Measurements from ENCODE around the gene PIAS2. TPM values are rescaled to one million over a fixed set of nuclear protein-coding genes. Genes with fewer than 3 reads are reported as not detected.

PIAS2 gene
- total RNA-seq, 1 donor from 2014 or later, result 24.5 TPM

DNA sequence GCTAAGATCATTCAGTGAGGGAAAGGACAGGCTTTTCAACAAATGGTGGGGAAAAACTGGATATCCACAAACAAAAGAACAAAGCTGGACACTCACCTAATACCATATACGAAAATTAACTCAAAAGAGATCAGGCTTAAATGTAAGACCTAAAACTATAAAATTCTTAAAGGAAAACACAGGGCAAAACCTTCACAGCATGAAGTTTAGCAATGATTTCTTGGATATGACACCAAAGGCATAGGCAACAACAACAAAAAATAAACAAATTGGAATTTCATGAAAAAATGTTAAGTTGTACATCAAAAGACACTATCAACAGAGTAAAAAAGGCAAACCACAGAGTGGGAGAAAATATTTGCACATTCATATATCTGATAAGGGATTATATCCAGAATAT, 28.3 kb downstream of the PIAS2 start:
- no peak for DNase-seq
- peaks cover 25% of the 10 kb centered on the region for H3K36me3 Mint-ChIP-seq (ENCODE audit: unreplicated experiment)
- H3K9me3 Mint-ChIP-seq (ENCODE audit: unreplicated experiment), result peaks cover 10% of the 10 kb centered on the region
- no peak overlapping the region for H3K27ac Mint-ChIP-seq (ENCODE audit: unreplicated experiment)
- TF ChIP-seq, protein P1, sequence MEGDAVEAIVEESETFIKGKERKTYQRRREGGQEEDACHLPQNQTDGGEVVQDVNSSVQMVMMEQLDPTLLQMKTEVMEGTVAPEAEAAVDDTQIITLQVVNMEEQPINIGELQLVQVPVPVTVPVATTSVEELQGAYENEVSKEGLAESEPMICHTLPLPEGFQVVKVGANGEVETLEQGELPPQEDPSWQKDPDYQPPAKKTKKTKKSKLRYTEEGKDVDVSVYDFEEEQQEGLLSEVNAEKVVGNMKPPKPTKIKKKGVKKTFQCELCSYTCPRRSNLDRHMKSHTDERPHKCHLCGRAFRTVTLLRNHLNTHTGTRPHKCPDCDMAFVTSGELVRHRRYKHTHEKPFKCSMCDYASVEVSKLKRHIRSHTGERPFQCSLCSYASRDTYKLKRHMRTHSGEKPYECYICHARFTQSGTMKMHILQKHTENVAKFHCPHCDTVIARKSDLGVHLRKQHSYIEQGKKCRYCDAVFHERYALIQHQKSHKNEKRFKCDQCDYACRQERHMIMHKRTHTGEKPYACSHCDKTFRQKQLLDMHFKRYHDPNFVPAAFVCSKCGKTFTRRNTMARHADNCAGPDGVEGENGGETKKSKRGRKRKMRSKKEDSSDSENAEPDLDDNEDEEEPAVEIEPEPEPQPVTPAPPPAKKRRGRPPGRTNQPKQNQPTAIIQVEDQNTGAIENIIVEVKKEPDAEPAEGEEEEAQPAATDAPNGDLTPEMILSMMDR (IDR thresholded peaks at IDR 0.05; ENCODE audit: partially characterized antibody, unreplicated experiment), result no peak
- no peaks in the 10 kb centered on the region for H3K4me1 Mint-ChIP-seq (ENCODE audit: low read depth, unreplicated experiment)
- H3K27me3 Mint-ChIP-seq (ENCODE audit: unreplicated experiment), result no peaks in the 10 kb centered on the region
- H3K4me3 Mint-ChIP-seq (ENCODE audit: unreplicated experiment), result no peak overlapping the region

DNA sequence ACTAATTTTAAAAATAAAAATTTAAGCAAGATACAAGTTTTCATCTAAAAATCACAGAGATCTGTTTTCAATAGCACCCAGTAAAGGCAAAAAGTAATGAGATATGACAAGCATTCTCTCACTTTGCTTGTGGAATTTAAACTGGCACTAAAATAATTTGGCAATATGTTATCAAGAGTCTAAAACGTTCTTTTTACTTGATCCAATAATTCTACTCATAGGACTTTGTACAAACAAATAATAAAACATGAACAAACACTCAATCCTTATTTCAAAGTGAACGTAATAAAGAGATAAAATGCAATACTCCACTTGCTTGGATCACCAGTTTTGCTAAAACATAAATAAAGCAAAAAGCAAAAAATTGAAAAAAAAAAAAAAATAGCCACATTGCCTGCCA, 30.4 kb downstream of the PIAS2 start:
- TF ChIP-seq, protein P1 (IDR thresholded peaks at IDR 0.05; ENCODE audit: partially characterized antibody, unreplicated experiment), result no peak
- DNase-seq, result no peak
- H3K27me3 Mint-ChIP-seq (ENCODE audit: unreplicated experiment), result no peaks in the 10 kb centered on the region
- H3K4me3 Mint-ChIP-seq (ENCODE audit: unreplicated experiment), result no peak overlapping the region
- H3K27ac Mint-ChIP-seq (ENCODE audit: unreplicated experiment), result no peak overlapping the region
- H3K9me3 Mint-ChIP-seq (ENCODE audit: unreplicated experiment), result peaks cover 10% of the 10 kb centered on the region
- peaks cover 25% of the 10 kb centered on the region for H3K36me3 Mint-ChIP-seq (ENCODE audit: unreplicated experiment)
- no peaks in the 10 kb centered on the region for H3K4me1 Mint-ChIP-seq (ENCODE audit: low read depth, unreplicated experiment)

DNA sequence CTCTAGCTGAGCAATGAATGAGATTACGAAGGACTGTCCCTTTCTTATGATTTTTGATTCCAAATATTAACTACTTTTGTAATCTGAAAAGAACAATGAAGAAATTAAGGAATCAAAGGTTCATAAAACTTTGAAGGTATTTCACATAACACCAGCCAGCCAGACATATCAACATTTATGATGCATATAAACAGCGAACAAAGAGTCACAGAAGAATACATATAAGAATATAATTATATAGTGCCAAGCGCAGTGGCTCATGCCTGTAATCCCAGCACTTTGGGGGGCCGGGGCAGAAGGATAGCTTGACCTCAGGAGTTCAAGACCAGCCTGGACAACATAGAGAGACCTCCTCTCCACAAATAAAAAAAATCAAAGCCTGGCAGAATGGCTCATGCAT, 34.1 kb downstream of the PIAS2 start:
- TF ChIP-seq, protein P1 (IDR thresholded peaks at IDR 0.05; ENCODE audit: partially characterized antibody, unreplicated experiment), result no peak
- no peak overlapping the region for H3K4me3 Mint-ChIP-seq (ENCODE audit: unreplicated experiment)
- peaks cover under 1% of the 10 kb centered on the region for H3K36me3 Mint-ChIP-seq (ENCODE audit: unreplicated experiment)
- no peaks in the 10 kb centered on the region for H3K27me3 Mint-ChIP-seq (ENCODE audit: unreplicated experiment)
- no peaks in the 10 kb centered on the region for H3K4me1 Mint-ChIP-seq (ENCODE audit: low read depth, unreplicated experiment)
- H3K9me3 Mint-ChIP-seq (ENCODE audit: unreplicated experiment), result peaks cover 4% of the 10 kb centered on the region
- DNase-seq, result no peak
- no peak overlapping the region for H3K27ac Mint-ChIP-seq (ENCODE audit: unreplicated experiment)

DNA sequence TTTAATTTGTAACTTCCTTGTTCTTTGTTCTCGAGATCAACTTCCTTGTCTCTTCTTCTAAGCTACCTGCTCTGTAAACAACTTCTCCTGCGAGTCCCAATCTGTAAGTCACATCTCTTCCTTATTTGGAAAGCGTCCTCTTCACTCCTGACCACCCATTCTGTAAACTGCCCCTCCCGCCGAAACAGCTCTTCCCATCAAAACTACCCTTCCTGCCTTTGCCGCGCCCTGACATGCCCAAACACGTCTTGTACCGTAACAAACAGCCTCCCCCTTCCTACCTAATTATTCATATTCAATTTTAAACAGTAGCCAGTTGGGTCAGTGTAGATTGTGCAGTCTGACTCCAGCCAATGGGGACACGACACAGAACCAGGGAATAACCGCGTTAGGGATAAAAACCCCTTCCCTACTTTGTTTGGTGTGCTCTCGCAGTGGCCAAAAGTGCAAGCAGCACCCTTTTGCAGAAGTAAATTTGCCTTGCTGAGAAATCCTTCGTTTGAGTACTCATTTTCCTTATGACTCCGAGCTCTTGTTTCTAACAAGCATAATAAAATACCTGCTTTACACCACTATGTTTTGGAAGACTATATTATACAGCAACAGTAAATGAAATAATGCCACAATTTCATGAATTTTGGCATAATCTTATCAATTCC, 39.8 kb downstream of the PIAS2 start:
- Mint-ChIP-seq H3K27ac (ENCODE audit: unreplicated experiment) (no peak overlapping the region), H3K36me3 (ENCODE audit: unreplicated experiment) (peaks cover 25% of the 10 kb centered on the region), H3K4me3 (ENCODE audit: unreplicated experiment) (no peak overlapping the region), H3K27me3 (ENCODE audit: unreplicated experiment) (no peaks in the 10 kb centered on the region), H3K4me1 (ENCODE audit: low read depth, unreplicated experiment) (no peaks in the 10 kb centered on the region), H3K9me3 (ENCODE audit: unreplicated experiment) (peaks cover 6% of the 10 kb centered on the region)
- no peak for DNase-seq
- TF ChIP-seq, protein P1 (IDR thresholded peaks at IDR 0.05; ENCODE audit: partially characterized antibody, unreplicated experiment), result no peak

DNA sequence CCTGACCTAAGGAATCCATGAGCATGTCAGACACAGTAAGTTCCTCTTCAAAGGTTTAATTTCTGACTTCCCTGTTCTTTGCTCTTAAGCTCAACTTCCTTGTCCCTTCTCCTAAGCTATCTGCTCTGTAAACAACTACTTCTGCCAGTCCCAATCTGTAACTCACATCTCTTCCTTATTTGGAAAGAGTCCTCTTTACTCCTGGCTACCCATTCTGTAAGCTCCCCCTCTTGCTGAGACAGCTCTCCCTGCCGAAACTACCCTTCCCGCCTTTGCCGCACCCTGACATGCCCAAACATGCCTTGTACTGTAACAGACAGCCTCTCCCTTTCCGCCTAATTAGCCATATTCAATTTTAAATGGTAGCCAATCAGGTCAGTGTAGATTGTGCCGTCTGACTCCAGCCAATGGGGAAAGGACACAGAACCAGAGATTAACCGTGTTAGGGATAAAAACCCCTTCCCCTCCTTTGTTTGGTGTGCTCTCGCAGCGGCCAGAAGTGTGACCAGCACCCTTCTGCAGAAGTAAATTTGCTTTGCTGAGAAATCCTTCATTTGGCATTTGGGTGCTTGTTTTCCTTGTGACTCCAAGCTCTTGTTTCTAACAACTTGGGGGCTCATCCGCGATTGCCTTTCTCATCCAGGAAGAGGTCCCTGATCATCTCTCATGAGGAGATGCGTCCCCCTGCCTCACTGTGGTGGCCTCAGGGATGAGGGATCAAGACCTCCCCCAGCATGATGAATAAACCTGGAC, 49.0 kb downstream of the PIAS2 start:
- Mint-ChIP-seq H3K27ac (ENCODE audit: unreplicated experiment) (no peak overlapping the region), H3K27me3 (ENCODE audit: unreplicated experiment) (no peaks in the 10 kb centered on the region), H3K4me1 (ENCODE audit: low read depth, unreplicated experiment) (no peaks in the 10 kb centered on the region), H3K9me3 (ENCODE audit: unreplicated experiment) (no peaks in the 10 kb centered on the region), H3K36me3 (ENCODE audit: unreplicated experiment) (peaks cover 32% of the 10 kb centered on the region), H3K4me3 (ENCODE audit: unreplicated experiment) (no peak overlapping the region)
- TF ChIP-seq, protein P1 (IDR thresholded peaks at IDR 0.05; ENCODE audit: partially characterized antibody, unreplicated experiment), result no peak
- DNase-seq, result no peak

All from glutamatergic neuron (in vitro differentiated cells).